T-helper 2 cell (primary cell): ENCODE results near the gene PHF14.
"Not testable (repeated sequence)": the region's sequence is repeated elsewhere in the genome, so short reads cannot be mapped to it uniquely, and the experiment has no call there.

Experiments
- DNase-seq, 5 experiments: peaks; one replicate each; pipeline versions ENCODE4 v3.0.0 to v3.0.0-alpha.2; 2012 to 2022

Gene PHF14

GRCh38 chr7:10990748-10991147 is 17.1 kb downstream of the PHF14 start:
- not testable (repeated sequence) for DNase-seq

GRCh38 chr7:10995482-10996166 is 22.0 kb downstream of the PHF14 start:
- not testable (repeated sequence) for DNase-seq

GRCh38 chr7:10998996-10999757 is 25.5 kb downstream of the PHF14 start:
- DNase-seq: no peak

GRCh38 chr7:11005202-11005601 is 31.5 kb downstream of the PHF14 start:
- DNase-seq: no peak

- DNase-seq: no peak
These were observed 32.6 kb downstream of the PHF14 start for GRCh38 chr7:11006291-11006690.

- no peak for DNase-seq
These were observed 36.0 kb downstream of the PHF14 start for GRCh38 chr7:11009631-11010030.

- no peak for DNase-seq
These were observed 47.8 kb downstream of the PHF14 start for GRCh38 chr7:11021468-11021867.

- no peak for DNase-seq
These were observed 53.0 kb downstream of the PHF14 start for GRCh38 chr7:11026452-11027359.

GRCh38 chr7:11035661-11036060 is 62.0 kb downstream of the PHF14 start:
- DNase-seq: no peak

GRCh38 chr7:11039974-11040373 is 66.3 kb downstream of the PHF14 start:
- DNase-seq: no peak

GRCh38 chr7:11054033-11054432 is 80.4 kb downstream of the PHF14 start:
- no peak for DNase-seq

- DNase-seq: no peak
These were observed 87.2 kb downstream of the PHF14 start for GRCh38 chr7:11060893-11061292.

GRCh38 chr7:11062110-11062509 is 88.4 kb downstream of the PHF14 start:
- no peak for DNase-seq

GRCh38 chr7:11069591-11069990 is 95.9 kb downstream of the PHF14 start:
- no peak for DNase-seq

- DNase-seq: no peak
These were observed 104.1 kb downstream of the PHF14 start for GRCh38 chr7:11077816-11078215.

GRCh38 chr7:11078247-11078834 is 104.7 kb downstream of the PHF14 start:
- no peak for DNase-seq

GRCh38 chr7:11079907-11080306 is 106.2 kb downstream of the PHF14 start:
- DNase-seq: no peak

- DNase-seq: no peak
These were observed 108.4 kb downstream of the PHF14 start for GRCh38 chr7:11082121-11082520.

- DNase-seq: no peak
These were observed 109.0 kb downstream of the PHF14 start for GRCh38 chr7:11082552-11083213.

GRCh38 chr7:11083214-11083568 is 109.5 kb downstream of the PHF14 start:
- DNase-seq: no peak

GRCh38 chr7:11104578-11104977 is 130.9 kb downstream of the PHF14 start:
- no peak for DNase-seq

- no peak for DNase-seq
These were observed 136.0 kb downstream of the PHF14 start for GRCh38 chr7:11109659-11110058.
